GM12865 (cell line): ENCODE measurements around the gene PDE4D.
"Not testable (repeated sequence)": the region's sequence is repeated elsewhere in the genome, so short reads cannot be mapped to it uniquely, and the experiment has no call there.

ENCODE experiments used
- DNase-seq: peaks from one replicate; pipeline ENCODE4 v3.0.0; 2010; ENCODE audit warnings: low read depth
- H3K4me3 ChIP-seq: 2 replicates; pipeline ENCODE4 v1.5.1; 2011; ENCODE audit warnings: mild to moderate bottlenecking, low read depth, low read length, control low read depth
- CTCF ChIP-seq: IDR thresholded peaks from 2 replicates; pipeline ENCODE4 v1.5.1; 2011; ENCODE audit warnings: low read length, control low read depth, low read depth, inconsistent platforms; ENCODE audit not compliant: insufficient read depth; ENCODE audit errors: missing control alignments

Gene PDE4D

DNA sequence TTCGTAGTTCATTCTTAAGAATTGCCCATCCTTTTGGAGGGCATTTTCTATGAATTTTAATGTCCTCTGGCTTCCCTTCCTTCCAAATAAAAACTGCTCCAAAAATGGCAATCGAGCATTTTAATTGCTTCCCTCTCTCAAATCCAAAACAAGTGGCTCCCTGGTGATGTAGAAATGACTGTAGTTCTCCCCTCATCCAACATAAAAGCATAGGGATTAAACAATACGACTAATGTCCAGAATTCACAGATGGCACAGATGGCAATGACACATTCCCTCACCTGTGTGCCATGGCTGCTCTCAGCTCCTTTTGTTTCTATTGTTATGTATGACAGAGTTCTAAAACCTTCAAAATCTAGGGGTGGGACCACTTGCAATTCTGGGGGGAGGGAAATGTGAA is 893.3 kb downstream of the PDE4D start:
- TF ChIP-seq CTCF = no peak
- H3K4me3 ChIP-seq = no peak overlapping the region
- no peak for DNase-seq

- no peak for DNase-seq
- no peak overlapping the region for H3K4me3 ChIP-seq
- TF ChIP-seq CTCF = no peak
Observed at GRCh38 chr5:58999804-59000203, 893.7 kb downstream of the PDE4D start.

DNA sequence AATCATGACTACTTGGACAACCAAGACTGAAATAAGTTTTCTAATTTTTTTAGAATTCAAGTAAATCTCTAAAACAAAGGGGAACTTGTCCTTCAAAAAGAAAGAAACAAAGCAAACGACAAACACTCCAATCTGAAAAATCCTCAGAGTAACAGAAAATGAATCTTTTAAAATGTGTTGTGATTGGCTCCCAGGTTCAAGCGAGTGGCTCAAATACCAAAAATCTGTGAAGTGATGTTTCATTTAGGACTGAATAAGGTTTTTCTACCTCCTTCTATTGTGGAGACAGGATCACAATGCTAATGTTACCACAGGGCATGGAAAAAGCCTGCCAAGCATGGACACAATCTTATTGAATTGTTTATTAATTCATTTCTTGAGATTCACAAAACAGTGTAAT is 895.0 kb downstream of the PDE4D start:
- H3K4me3 ChIP-seq = no peak overlapping the region
- no peak for TF ChIP-seq CTCF
- DNase-seq = no peak

GRCh38 chr5:58995779-58996178 is 897.7 kb downstream of the PDE4D start:
- not testable (repeated sequence) for DNase-seq, H3K4me3 ChIP-seq

- DNase-seq = no peak
- no peak for TF ChIP-seq CTCF
- H3K4me3 ChIP-seq = no peak overlapping the region
Observed at GRCh38 chr5:58993461-58993860, 900.1 kb downstream of the PDE4D start.

DNA sequence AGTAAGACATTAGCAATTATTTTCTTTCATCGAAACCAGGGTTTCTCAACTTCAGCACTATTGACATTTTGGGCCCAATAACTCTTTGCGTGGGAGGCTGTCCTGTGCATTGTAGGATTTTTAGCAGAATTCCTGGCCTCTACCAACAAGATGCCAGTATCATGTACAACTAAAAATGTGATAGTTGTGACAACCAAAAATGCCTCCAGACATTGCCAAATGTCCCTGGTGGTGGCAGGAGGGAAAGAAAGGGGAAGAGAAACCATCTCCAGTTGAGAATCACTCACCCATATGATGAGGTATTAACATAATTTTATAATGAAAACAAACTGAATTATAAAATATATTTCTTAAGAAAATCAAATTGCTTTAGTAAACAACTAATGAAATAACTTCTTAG is 904.6 kb downstream of the PDE4D start:
- TF ChIP-seq CTCF = no peak
- no peak overlapping the region for H3K4me3 ChIP-seq
- no peak for DNase-seq

- H3K4me3 ChIP-seq = no peak overlapping the region
- DNase-seq = no peak
- TF ChIP-seq CTCF = no peak
Observed at GRCh38 chr5:58987193-58987592, 906.3 kb downstream of the PDE4D start.

DNA sequence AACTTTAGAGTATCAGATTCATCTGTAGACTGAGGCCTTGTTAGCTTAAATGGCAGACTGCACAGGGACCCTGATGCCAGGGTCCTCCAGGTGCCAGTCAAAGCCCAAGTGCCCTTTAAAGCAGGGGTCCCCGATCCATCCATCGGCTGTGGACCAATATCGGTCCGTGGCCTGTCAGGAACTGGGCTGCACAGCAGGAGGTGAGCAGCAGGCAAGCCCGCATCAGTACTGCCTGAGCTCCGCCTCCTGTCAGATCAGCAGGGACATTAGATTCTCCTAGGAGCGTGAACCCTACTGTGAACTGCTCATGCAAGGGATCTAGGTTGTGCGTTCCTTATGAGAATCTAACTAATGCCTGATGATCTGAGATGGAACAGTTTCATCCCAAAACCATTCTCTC is 907.2 kb downstream of the PDE4D start:
- H3K4me3 ChIP-seq = no peak overlapping the region
- TF ChIP-seq CTCF = no peak
- DNase-seq = no peak
